ENCODE results near the gene EPS15. TPM values are rescaled to one million over a fixed set of nuclear protein-coding genes. Genes with fewer than 3 reads are reported as not detected.

Gene EPS15
- total and polyA plus RNA-seq, 10 of the 15 experiments (the other 5 are each of a cell fraction or from before 2014, with no cell fraction given): 24.7 to 87.8 (median 56.3) TPM

- Histone ChIP-seq H3K4me1 (ENCODE audit: control insufficient read depth, insufficient read depth, low read length) (peaks cover 18% of the 10 kb centered on the region), H3K36me3 (ENCODE audit: control insufficient read depth in 2 of 2, insufficient read depth in 2 of 2, low read length in 1 of 2) (no peaks in the 10 kb centered on the region), H3K9ac (ENCODE audit: control insufficient read depth, insufficient read depth, low read length) (no peak overlapping the region), H3K9me3 (replicated peaks; ENCODE audit: control insufficient read depth, insufficient read depth, low read length) (no peaks in the 10 kb centered on the region), H3K79me2 (ENCODE audit: control insufficient read depth, insufficient read depth, low read length) (no peaks in the 10 kb centered on the region), H3K4me2 (ENCODE audit: control insufficient read depth, insufficient read depth) (no peak overlapping the region), H2AFZ (ENCODE audit: control insufficient read depth, low read depth, low read length) (no peak overlapping the region), H3K4me3 (no peak overlapping the region), H4K20me1 (ENCODE audit: control insufficient read depth, insufficient read depth) (no peaks in the 10 kb centered on the region), H3K27me3 (replicated peaks in 1 of 2; ENCODE audit: control insufficient read depth in 2 of 2, insufficient read depth in 2 of 2, low read length in 1 of 2) (peaks cover 0 to 5% of the 10 kb centered on the region in 2 experiments; a peak in 3 of 4 replicates), H3K27ac (ENCODE audit: control insufficient read depth, insufficient read depth) (no peak overlapping the region)
- ChIA-PET SMC1A (ENCODE audit: uncharacterized antibody, unreplicated experiment) (interaction anchor here (1.4 kb wide), 1 partner anchor 38 kb away, joined by 4 read pairs; no protein-coding TSS in a partner anchor), POLR2A (no interaction called here), RAD21 (ENCODE audit: unreplicated experiment) (no interaction called here), CTCF (interaction anchor here (0.8 to 0.9 kb wide), 3 partner anchors 10 to 193 kb away, joined by 3 to 4 read pairs (median 3); no protein-coding TSS in a partner anchor)
- TF ChIP-seq GABPA (IDR thresholded peaks at IDR 0.05; ENCODE audit: low read depth) (no peak), CREB1 (IDR thresholded peaks at IDR 0.05; ENCODE audit: low read depth) (no peak), EP300 (IDR thresholded peaks at IDR 0.05; ENCODE audit: borderline replicate concordance in 1 of 2, control insufficient read depth in 1 of 2, low read depth in 2 of 2, low read length in 2 of 2) (no peak), ZBED1 (IDR thresholded peaks at IDR 0.05; ENCODE audit: borderline replicate concordance) (no peak), MTA3 (IDR thresholded peaks at IDR 0.05; ENCODE audit: borderline replicate concordance, low read length) (no peak), KAT2A (conservative IDR thresholded peaks at IDR 0.05; ENCODE audit: control insufficient read depth, low read depth, low read length) (no peak), PBX3 (IDR thresholded peaks at IDR 0.05; ENCODE audit: insufficient replicate concordance, low read depth, low read length) (no peak), JUND (IDR thresholded peaks at IDR 0.05; ENCODE audit: low read depth, low read length) (no peak), ZNF207 (IDR thresholded peaks at IDR 0.05; ENCODE audit: borderline replicate concordance) (no peak), NR2F1 (conservative IDR thresholded peaks at IDR 0.05) (no peak), YY1 (IDR thresholded peaks at IDR 0.05; ENCODE audit: low read depth, low read length) (no peak), ZBTB4 (CRISPR knock-in tag; IDR thresholded peaks at IDR 0.05) (no peak), ELK1 (IDR thresholded peaks at IDR 0.05; ENCODE audit: low read depth, low read length) (no peak), RFX5 (IDR thresholded peaks at IDR 0.05; ENCODE audit: low read depth, low read length) (no peak), NFXL1 (IDR thresholded peaks at IDR 0.05; ENCODE audit: borderline replicate concordance) (no peak), HDAC6 (IDR thresholded peaks at IDR 0.05; ENCODE audit: unreplicated experiment) (no peak), IKZF2 (IDR thresholded peaks at IDR 0.05) (no peak)
- BruUV-seq (replicated peaks): no TSS peak
- WGBS (ENCODE audit: insufficient coverage, insufficient replicate concordance, low lambda C conversion rate, missing lambda C conversion rate): 86% methylated on average over 9 of the region's 9 CpGs
- ATAC-seq (peak; percentile 9), FAIRE-seq (no peak), DNase-seq (ENCODE audit: low read depth, low spot score) (no peak)
- in situ Hi-C loops (cut with MboI) (no loop called here), intact Hi-C loops (cut with micrococcal nuclease; ENCODE audit: unreplicated experiment) (loop anchor here (10.0 kb wide), 1 partner anchor 432 kb away; no protein-coding TSS in a partner anchor)
These were observed 176.4 kb downstream of the EPS15 start for GRCh38 chr1:51342591-51343206.
